Dendritic cell treated with granulocyte-macrophage colony-stimulating factor and Interleukin-4, amounts not matched to agents 40 ng/mL and 50 ng/mL, for 4 days (primary cell): ENCODE results near the gene ETV6.
"Not testable (repeated sequence)": the region's sequence is repeated elsewhere in the genome, so short reads cannot be mapped to it uniquely, and the experiment has no call there.

Source experiments
- H3K27ac Mint-ChIP-seq: one replicate; pipeline ENCODE4 v1.8.0; 2022; ENCODE audit warnings: mild to moderate bottlenecking, mixed read lengths
- H3K27me3 Mint-ChIP-seq: one replicate; pipeline ENCODE4 v1.8.0; 2022; ENCODE audit warnings: mild to moderate bottlenecking, mixed read lengths
- H3K36me3 Mint-ChIP-seq: one replicate; pipeline ENCODE4 v1.8.0; 2022; ENCODE audit warnings: low read depth, mixed read lengths
- H3K4me1 Mint-ChIP-seq: one replicate; pipeline ENCODE4 v1.8.0; 2022; ENCODE audit warnings: low read depth, mixed read lengths
- H3K4me3 Mint-ChIP-seq: one replicate; pipeline ENCODE4 v1.8.0; 2022; ENCODE audit warnings: mild to moderate bottlenecking, moderate library complexity, mixed read lengths
- H3K9me3 Mint-ChIP-seq: one replicate; pipeline ENCODE4 v1.8.0; 2022; ENCODE audit warnings: mixed read lengths
- intact Hi-C: fragments of 100-400 bp; cut with micrococcal nuclease; formaldehyde crosslinking; loops from one replicate; pipeline ENCODE4 v1.15.0; 2022

Gene ETV6

GRCh38 chr12:11630046-11630706, 19.3 kb upstream of the ETV6 start:
- H3K36me3 Mint-ChIP-seq, result no peaks in the 10 kb centered on the region
- no peak overlapping the region for H3K27ac Mint-ChIP-seq
- no peak overlapping the region for H3K4me3 Mint-ChIP-seq
- intact Hi-C loops, result no loop called here
- no peaks in the 10 kb centered on the region for H3K27me3 Mint-ChIP-seq
- no peaks in the 10 kb centered on the region for H3K9me3 Mint-ChIP-seq
- peaks cover 7% of the 10 kb centered on the region for H3K4me1 Mint-ChIP-seq

DNA sequence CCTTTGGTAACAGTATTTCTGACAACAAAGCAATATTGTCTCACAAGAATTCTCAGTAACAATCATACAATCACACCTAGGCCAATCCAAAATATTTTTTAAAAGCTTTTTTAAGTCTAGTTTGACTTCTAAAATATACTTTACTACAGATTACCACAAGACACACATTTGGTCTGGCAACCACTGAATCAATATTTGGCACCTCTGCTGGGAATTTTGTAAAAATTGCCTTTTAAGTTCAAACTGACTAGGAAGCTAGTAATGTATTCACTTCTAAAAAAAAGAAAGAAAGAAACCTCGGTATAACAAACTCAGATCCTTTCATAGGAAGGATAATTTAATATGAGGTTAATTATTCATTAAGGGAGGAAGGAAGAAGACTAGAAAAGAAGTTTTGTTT, 18.2 kb upstream of the ETV6 start:
- Mint-ChIP-seq H3K27ac (no peak overlapping the region), H3K4me3 (no peak overlapping the region), H3K4me1 (peaks cover 7% of the 10 kb centered on the region), H3K9me3 (peaks cover 8% of the 10 kb centered on the region), H3K27me3 (no peaks in the 10 kb centered on the region), H3K36me3 (no peaks in the 10 kb centered on the region)
- intact Hi-C loops, result no loop called here

GRCh38 chr12:11631881-11632280, 17.6 kb upstream of the ETV6 start:
- H3K36me3 Mint-ChIP-seq, intact Hi-C loops, H3K4me3 Mint-ChIP-seq, H3K4me1 Mint-ChIP-seq, H3K9me3 Mint-ChIP-seq, H3K27me3 Mint-ChIP-seq, H3K27ac Mint-ChIP-seq: not testable (repeated sequence)

GRCh38 chr12:11633968-11634367, 15.5 kb upstream of the ETV6 start:
- H3K27me3 Mint-ChIP-seq, result no peaks in the 10 kb centered on the region
- H3K4me1 Mint-ChIP-seq, result peaks cover 7% of the 10 kb centered on the region
- no peak overlapping the region for H3K27ac Mint-ChIP-seq
- H3K4me3 Mint-ChIP-seq, result no peak overlapping the region
- intact Hi-C loops, result no loop called here
- H3K36me3 Mint-ChIP-seq, result no peaks in the 10 kb centered on the region
- peaks cover 8% of the 10 kb centered on the region for H3K9me3 Mint-ChIP-seq

DNA sequence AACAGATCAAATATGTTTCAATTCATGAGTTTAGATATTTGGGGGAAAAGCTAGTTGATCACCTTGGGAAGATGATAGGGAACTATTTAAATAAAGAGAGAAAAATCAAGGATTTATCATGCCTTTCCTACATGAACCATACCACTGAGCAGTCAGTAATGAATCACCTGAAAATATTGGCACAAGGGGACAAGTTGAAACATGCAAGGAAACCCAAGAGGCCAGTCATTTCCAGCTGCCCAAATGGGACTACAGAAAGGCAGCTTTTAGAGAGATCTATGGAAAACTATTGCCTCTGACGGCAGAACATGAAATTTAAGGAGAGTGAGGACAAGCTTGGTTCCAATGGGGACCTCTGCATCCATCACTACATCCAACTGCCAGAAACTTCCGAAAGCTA, 14.1 kb upstream of the ETV6 start:
- Mint-ChIP-seq H3K9me3 (peaks cover 8% of the 10 kb centered on the region), H3K4me1 (no peaks in the 10 kb centered on the region), H3K36me3 (no peaks in the 10 kb centered on the region), H3K4me3 (no peak overlapping the region), H3K27me3 (no peaks in the 10 kb centered on the region), H3K27ac (no peak overlapping the region)
- intact Hi-C loops, result loop anchor here (5.0 kb wide), 1 partner anchor 33 kb away; no protein-coding TSS in a partner anchor

- Mint-ChIP-seq H3K27ac (no peak overlapping the region), H3K4me3 (no peak overlapping the region), H3K36me3 (no peaks in the 10 kb centered on the region), H3K9me3 (peaks cover 8% of the 10 kb centered on the region), H3K27me3 (no peaks in the 10 kb centered on the region), H3K4me1 (peaks cover 21% of the 10 kb centered on the region)
- intact Hi-C loops, result loop anchor here (5.0 kb wide), 1 partner anchor 36 kb away; no protein-coding TSS in a partner anchor
These were observed 11.1 kb upstream of the ETV6 start for GRCh38 chr12:11638315-11638916.

DNA sequence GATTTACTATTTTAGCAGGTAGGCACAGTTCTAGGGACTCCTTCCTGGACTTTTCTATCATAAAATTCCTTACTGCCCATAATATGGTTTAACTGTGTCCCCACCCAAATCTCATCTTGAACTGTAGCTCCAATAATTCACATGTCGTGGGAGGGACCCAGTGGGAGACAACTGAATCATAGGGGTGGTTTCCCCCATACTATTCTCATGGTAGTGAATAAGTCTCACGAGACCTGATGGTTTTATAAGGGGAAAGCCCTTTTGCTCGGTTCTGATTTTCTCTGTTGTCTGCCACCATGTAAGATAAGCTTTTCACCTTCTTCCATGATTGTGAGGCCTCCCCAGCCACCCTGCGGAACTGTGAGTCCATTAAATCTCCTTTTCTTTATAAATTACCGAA, 10.0 kb upstream of the ETV6 start:
- Mint-ChIP-seq H3K9me3 (peaks cover 8% of the 10 kb centered on the region), H3K27me3 (no peaks in the 10 kb centered on the region), H3K4me3 (no peak overlapping the region), H3K4me1 (peaks cover 21% of the 10 kb centered on the region), H3K36me3 (no peaks in the 10 kb centered on the region), H3K27ac (no peak overlapping the region)
- intact Hi-C loops, result loop anchor here (5.0 kb wide), 1 partner anchor 37 kb away; no protein-coding TSS in a partner anchor

- Mint-ChIP-seq H3K36me3 (no peaks in the 10 kb centered on the region), H3K27ac (no peak overlapping the region)
- intact Hi-C loops, result no loop called here
These were observed 8.0 kb upstream of the ETV6 start for GRCh38 chr12:11641522-11641921.

DNA sequence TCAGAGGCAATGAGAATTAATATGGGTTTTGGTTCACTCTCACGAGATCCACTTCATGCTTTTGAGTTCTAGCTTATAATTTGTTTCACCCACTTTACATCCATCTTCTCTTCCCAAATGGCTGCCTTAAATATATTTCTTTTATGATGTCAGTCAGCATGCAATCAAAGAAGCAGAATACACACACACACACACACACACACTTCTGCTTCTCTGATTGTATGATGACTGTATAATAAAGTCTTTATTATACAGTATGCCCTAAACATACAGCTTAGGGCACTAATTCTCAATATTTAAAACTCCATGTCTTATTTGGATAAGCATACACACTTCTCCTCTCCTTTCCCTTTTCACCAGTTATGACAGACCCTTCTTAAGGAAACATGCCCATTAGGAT, 6.7 kb upstream of the ETV6 start:
- H3K27me3 Mint-ChIP-seq, result no peaks in the 10 kb centered on the region
- H3K4me1 Mint-ChIP-seq, result peaks cover 25% of the 10 kb centered on the region
- no peak overlapping the region for H3K27ac Mint-ChIP-seq
- intact Hi-C loops, result no loop called here
- no peaks in the 10 kb centered on the region for H3K36me3 Mint-ChIP-seq
- no peak overlapping the region for H3K4me3 Mint-ChIP-seq
- no peaks in the 10 kb centered on the region for H3K9me3 Mint-ChIP-seq

More at GRCh38 chr12:11641522-11641921, 8.0 kb upstream of the ETV6 start:
- Mint-ChIP-seq H3K9me3 (no peaks in the 10 kb centered on the region), H3K4me1 (peaks cover 21% of the 10 kb centered on the region), H3K27me3 (no peaks in the 10 kb centered on the region), H3K4me3 (no peak overlapping the region)

- Mint-ChIP-seq H3K4me1 (peaks cover 30% of the 10 kb centered on the region), H3K27me3 (no peaks in the 10 kb centered on the region), H3K36me3 (peaks cover 9% of the 10 kb centered on the region), H3K27ac (no peak overlapping the region), H3K9me3 (no peaks in the 10 kb centered on the region), H3K4me3 (no peak overlapping the region)
- intact Hi-C loops, result no loop called here
These were observed 4.1 kb upstream of the ETV6 start for GRCh38 chr12:11645391-11645790.

DNA sequence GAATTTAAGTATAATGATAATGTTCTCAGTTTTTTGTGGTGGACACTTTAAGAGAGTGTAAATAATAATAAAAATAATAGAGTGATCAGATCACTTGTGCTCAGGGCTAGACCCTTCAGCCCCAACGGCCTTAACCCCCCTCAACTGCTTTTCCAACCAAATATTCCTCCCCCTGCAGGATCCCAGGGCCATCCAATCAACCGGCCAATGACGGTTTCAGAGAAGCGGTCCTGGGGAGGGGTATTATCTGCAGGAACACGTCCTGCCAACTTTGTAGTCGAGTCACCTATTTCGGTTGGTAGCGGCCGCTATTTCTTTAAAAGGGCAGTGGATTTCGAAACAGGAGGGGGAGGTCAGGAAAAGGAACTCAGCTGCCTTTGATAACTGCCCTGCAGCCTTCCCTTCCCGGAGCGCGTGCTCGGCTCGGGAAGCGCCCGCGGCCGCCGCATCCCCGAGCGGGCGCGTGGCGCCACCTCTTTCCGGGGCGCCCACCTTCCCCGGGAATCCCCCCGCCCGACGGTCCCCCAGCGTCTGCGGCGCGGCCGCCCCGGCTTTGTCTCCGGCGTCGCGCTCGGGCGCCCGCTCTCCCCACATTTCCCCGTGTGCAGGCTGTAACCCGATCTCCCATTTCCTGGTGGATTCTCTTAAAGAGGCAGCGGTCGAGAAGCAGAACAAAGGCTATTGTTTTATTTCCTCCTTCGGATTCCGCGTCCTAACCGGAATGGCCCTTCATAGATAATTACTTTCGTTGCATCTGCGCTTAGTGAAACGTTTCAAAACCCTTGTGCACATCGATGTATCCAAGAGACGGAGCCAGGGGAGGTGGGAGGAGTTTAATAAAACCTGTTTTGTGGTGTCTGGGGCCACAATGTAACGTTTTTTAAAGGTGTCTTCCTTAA, 711 bp upstream of the ETV6 start:
- no peaks in the 10 kb centered on the region for H3K27me3 Mint-ChIP-seq
- no peaks in the 10 kb centered on the region for H3K9me3 Mint-ChIP-seq
- H3K36me3 Mint-ChIP-seq, result peaks cover 39% of the 10 kb centered on the region
- peak overlapping the region; percentile 97 for H3K27ac Mint-ChIP-seq
- peaks cover 22% of the 10 kb centered on the region for H3K4me1 Mint-ChIP-seq
- peak overlapping the region; percentile 85 for H3K4me3 Mint-ChIP-seq
- intact Hi-C loops, result loop anchor here (2.0 kb wide), 1 partner anchor 68 kb away; no protein-coding TSS in a partner anchor

DNA sequence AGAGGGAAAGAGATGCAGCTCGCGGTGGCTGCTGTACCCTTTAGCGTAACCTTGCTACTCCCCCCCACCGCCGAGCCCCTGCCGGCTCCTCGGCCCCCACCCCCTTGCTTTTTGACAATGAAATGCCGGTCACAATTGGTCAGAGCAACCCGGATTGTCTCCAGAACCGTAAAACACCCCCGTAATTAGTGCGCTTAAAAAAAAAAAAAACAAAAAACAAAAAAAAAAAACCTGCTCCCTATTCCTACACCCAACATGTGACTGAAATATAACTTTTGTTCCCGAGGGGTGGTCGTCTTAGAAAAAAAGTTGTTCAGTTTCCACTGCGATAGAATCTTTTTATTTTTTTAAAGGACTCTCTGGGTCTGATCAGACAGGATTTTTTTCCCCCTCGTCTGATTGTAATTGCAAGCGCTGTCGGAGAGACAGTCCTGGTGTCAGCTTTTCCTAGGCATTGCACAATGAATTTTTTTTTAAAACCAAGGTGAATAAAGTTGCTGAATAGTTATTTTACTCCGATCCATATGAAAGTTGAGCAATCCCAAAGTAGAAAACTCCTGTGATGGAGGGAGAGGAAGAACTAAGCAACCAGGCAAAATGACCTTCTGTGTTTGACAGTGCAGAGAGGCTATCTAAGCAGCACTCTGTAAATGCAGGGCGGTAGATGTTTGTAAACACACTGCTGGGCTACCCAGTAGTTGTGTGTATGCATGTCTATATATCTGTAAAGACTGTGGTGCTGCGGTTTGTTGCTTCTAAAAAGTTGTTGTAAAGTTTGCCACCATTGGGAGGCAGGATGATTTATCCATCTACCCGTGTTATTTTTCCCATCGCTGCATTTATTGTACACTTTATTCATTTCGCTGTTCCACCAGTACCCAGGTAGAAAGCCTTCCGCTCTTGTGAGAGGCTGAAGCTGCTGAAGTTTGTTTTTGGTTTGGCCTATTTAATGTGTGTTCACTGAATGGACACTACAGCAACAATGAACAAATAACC, 1.1 kb downstream of the ETV6 start:
- Mint-ChIP-seq H3K27me3 (no peaks in the 10 kb centered on the region), H3K4me1 (peaks cover 35% of the 10 kb centered on the region), H3K27ac (peak overlapping the region; percentile 97), H3K4me3 (peak overlapping the region; percentile 93), H3K36me3 (peaks cover 43% of the 10 kb centered on the region), H3K9me3 (no peaks in the 10 kb centered on the region)
- intact Hi-C loops, result loop anchor here (5.0 kb wide), 5 partner anchors 37 to 382 kb away; no protein-coding TSS in a partner anchor

DNA sequence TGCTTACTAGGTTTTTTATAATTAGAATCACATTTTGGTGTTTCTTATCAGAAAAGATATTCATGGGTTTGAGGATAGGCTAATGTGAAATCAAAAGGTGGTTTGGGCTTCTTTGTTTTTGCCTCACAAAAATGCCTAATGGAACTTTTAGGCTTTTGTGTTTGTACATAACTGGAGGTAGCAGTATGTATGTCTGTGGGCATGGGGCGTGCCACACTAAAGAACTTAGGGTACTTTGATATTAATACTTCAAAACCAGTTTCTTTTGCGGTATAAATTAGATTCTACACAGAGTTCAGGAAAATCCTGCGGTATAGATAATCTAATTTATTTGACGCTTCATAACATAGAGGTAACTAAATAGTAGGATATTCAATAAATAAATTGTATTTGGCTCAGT, 1.9 kb downstream of the ETV6 start:
- H3K36me3 Mint-ChIP-seq, result peaks cover 51% of the 10 kb centered on the region
- intact Hi-C loops, result loop anchor here (5.0 kb wide), 5 partner anchors 36 to 381 kb away; no protein-coding TSS in a partner anchor
- H3K9me3 Mint-ChIP-seq, result no peaks in the 10 kb centered on the region
- peak overlapping the region; percentile 97 for H3K27ac Mint-ChIP-seq
- peak overlapping the region; percentile 93 for H3K4me3 Mint-ChIP-seq
- H3K27me3 Mint-ChIP-seq, result no peaks in the 10 kb centered on the region
- H3K4me1 Mint-ChIP-seq, result peaks cover 43% of the 10 kb centered on the region
